GM23338 (cell line): ENCODE data around the gene PNPLA7. TPM values are rescaled to one million over a fixed set of nuclear protein-coding genes. Genes with fewer than 3 reads are reported as not detected.
A peak's percentile ranks its signal among the peaks of the same experiment; 100 is the strongest.

ENCODE experiments used
- ATAC-seq: fragments of 200-7000 bp; cut with Tn5 transposase; 3 replicates; pipeline ENCODE4 v1.9.1; 2020
- DNase-seq: peaks from one replicate; pipeline ENCODE4 v3.0.0-alpha.2; 2015; ENCODE audit warnings: low spot score
- H2AFZ ChIP-seq: fragments of 200-600 bp; sonication (generic); 2 replicates; pipeline ENCODE4 v1.8.0; 2016; ENCODE audit warnings: antibody characterized with exemption, mild to moderate bottlenecking, moderate library complexity
- H3F3A ChIP-seq: fragments of 200-600 bp; sonication (generic); replicated peaks from 2 replicates; pipeline ENCODE4 v1.8.0; 2017; ENCODE audit warnings: antibody characterized with exemption, mixed run types, low read depth
- H3K27ac ChIP-seq: fragments of 200-600 bp; sonication (generic); 2 replicates; pipeline ENCODE4 v1.6.1; 2016; ENCODE audit warnings: low read depth
- H3K27me3 ChIP-seq: fragments of 200-600 bp; sonication (generic); 2 replicates; pipeline ENCODE4 v1.8.0; 2016; ENCODE audit warnings: mild to moderate bottlenecking, mixed run types, moderate library complexity; ENCODE audit not compliant: insufficient read depth
- H3K36me3 ChIP-seq: fragments of 200-600 bp; sonication (generic); 2 replicates; pipeline ENCODE4 v1.8.0; 2016; ENCODE audit warnings: mild to moderate bottlenecking; ENCODE audit not compliant: insufficient read depth
- H3K4me1 ChIP-seq: fragments of 200-600 bp; sonication (generic); 2 replicates; pipeline ENCODE4 v1.8.0; 2016; ENCODE audit warnings: mild to moderate bottlenecking, moderate library complexity; ENCODE audit not compliant: insufficient read depth
- H3K4me2 ChIP-seq: fragments of 200-600 bp; sonication (generic); 2 replicates; pipeline ENCODE4 v1.7.1; 2017; ENCODE audit warnings: mixed run types
- H3K4me3 ChIP-seq: fragments of 200-600 bp; sonication (generic); 2 replicates; pipeline ENCODE4 v1.6.1; 2016; ENCODE audit warnings: mixed run types
- H3K79me2 ChIP-seq: fragments of 200-600 bp; sonication (generic); replicated peaks from 2 replicates; pipeline ENCODE4 v1.8.0; 2017; ENCODE audit warnings: mild to moderate bottlenecking; ENCODE audit not compliant: insufficient read depth
- H3K9me2 ChIP-seq: fragments of 200-600 bp; sonication (generic); 2 replicates; pipeline ENCODE4 v1.8.0; 2017; ENCODE audit not compliant: insufficient read depth
- H4K20me1 ChIP-seq: fragments of 200-600 bp; sonication (generic); replicated peaks from 2 replicates; pipeline ENCODE4 v1.8.0; 2017; ENCODE audit warnings: mild to moderate bottlenecking; ENCODE audit not compliant: insufficient read depth
- H3K27ac Mint-ChIP-seq: 2 replicates; pipeline ENCODE4 v1.8.0; 2020; ENCODE audit warnings: inconsistent platforms, mild to moderate bottlenecking, moderate library complexity, mixed read lengths
- H3K27me3 Mint-ChIP-seq: 3 replicates; pipeline ENCODE4 v1.8.0; 2022; ENCODE audit warnings: low read depth, mild to moderate bottlenecking, moderate library complexity, mixed read lengths, inconsistent platforms; ENCODE audit not compliant: insufficient read depth, poor library complexity
- H3K36me3 Mint-ChIP-seq: 3 replicates; pipeline ENCODE4 v1.8.0; 2021; ENCODE audit warnings: low read depth, mild to moderate bottlenecking, inconsistent platforms, moderate library complexity, mixed read lengths
- H3K4me1 Mint-ChIP-seq: 3 replicates; pipeline ENCODE4 v1.8.0; 2020; ENCODE audit warnings: mild to moderate bottlenecking, inconsistent platforms, mixed read lengths
- H3K4me3 Mint-ChIP-seq: 3 replicates; pipeline ENCODE4 v1.8.0; 2021; ENCODE audit warnings: moderate library complexity, mild to moderate bottlenecking, inconsistent platforms, mixed read lengths
- H3K9me3 Mint-ChIP-seq: 3 replicates; pipeline ENCODE4 v1.8.0; 2020; ENCODE audit warnings: moderate library complexity, mild to moderate bottlenecking, inconsistent platforms, mixed read lengths
- CTCF ChIP-seq, 2 experiments: fragments of 200-600 bp in 1 of 2; sonication (generic) in 1 of 2; conservative IDR thresholded peaks; 2 replicates each; pipeline versions ENCODE4 v1.5.1 to v1.6.1; 2016 to 2017; ENCODE audit warnings: antibody characterized with exemption in 2 of 2, low read depth in 2 of 2, mild to moderate bottlenecking in 2 of 2, moderate library complexity in 1 of 2
- EZH2phosphoT487 ChIP-seq: fragments of 200-600 bp; sonication (generic); IDR thresholded peaks from one replicate; pipeline ENCODE4 v1.8.1; 2018; ENCODE audit warnings: antibody characterized with exemption; ENCODE audit not compliant: unreplicated experiment
- JUNB ChIP-seq: IDR thresholded peaks from one replicate; pipeline ENCODE4 v1.6.1; 2016; ENCODE audit warnings: antibody characterized with exemption; ENCODE audit not compliant: unreplicated experiment
- NANOG ChIP-seq: IDR thresholded peaks from 2 replicates; pipeline ENCODE4 v1.6.1; 2016; ENCODE audit warnings: antibody characterized with exemption, borderline replicate concordance
- ZNF114 ChIP-seq: fragments of 250-450 bp; sonication (Bioruptor Pico); IDR thresholded peaks from 2 replicates; pipeline ENCODE4 v1.5.0; 2020; ENCODE audit warnings: mild to moderate bottlenecking, moderate library complexity
- ZNF331 ChIP-seq: fragments of 250-450 bp; sonication (Bioruptor Pico); IDR thresholded peaks from 2 replicates; pipeline ENCODE4 v1.5.0; 2020; ENCODE audit warnings: low read depth, mild to moderate bottlenecking, moderate library complexity
- polyA plus RNA-seq: library from polyadenylated mRNA; unstranded; fragments of >200 nt; fragmentation: Nextera tagmentation; extraction: Ambion mirVana; gene quantifications from 2 replicates; pipeline ENCODE4 v1.2.1, GENCODE V29; 2016
- total RNA-seq: library from RNA; depleted of rRNA; stranded (reverse); fragments of >200 nt; shearing (Covaris generic); gene quantifications from 2 replicates; pipeline ENCODE4 v1.2.3, GENCODE V29; 2014

PNPLA7 gene
- total and polyA plus RNA-seq, 2 experiments from 2014 or later, result 0.45 to 0.80 TPM

GRCh38 chr9:137498720-137499150 is 51.5 kb downstream of the PNPLA7 start:
- H3K4me3 ChIP-seq, result no peak overlapping the region
- DNase-seq (no peak), ATAC-seq (no peak)
- no peak overlapping the region for H2AFZ ChIP-seq
- no peaks in the 10 kb centered on the region for H3K27me3 ChIP-seq
- no peaks in the 10 kb centered on the region for H3K79me2 ChIP-seq
- H3K27me3 Mint-ChIP-seq, result peaks cover 34% of the 10 kb centered on the region
- H3K36me3 Mint-ChIP-seq, result peaks cover 28% of the 10 kb centered on the region
- H3K27ac ChIP-seq, result no peak overlapping the region
- no peaks in the 10 kb centered on the region for H3K9me2 ChIP-seq
- H3K9me3 Mint-ChIP-seq, result peaks cover 69% of the 10 kb centered on the region
- H3K36me3 ChIP-seq, result no peaks in the 10 kb centered on the region
- no peaks in the 10 kb centered on the region for H3F3A ChIP-seq
- H3K4me2 ChIP-seq, result no peak overlapping the region
- TF ChIP-seq NANOG (no peak), ZNF331 (CRISPR knock-in tag) (no peak)
- no peak overlapping the region for H3K4me3 Mint-ChIP-seq
- H3K27ac Mint-ChIP-seq, result no peak overlapping the region
- no peaks in the 10 kb centered on the region for H4K20me1 ChIP-seq
- H3K4me1 Mint-ChIP-seq, result peaks cover 2% of the 10 kb centered on the region; the same call in 1 of the 3 replicates
- no peaks in the 10 kb centered on the region for H3K4me1 ChIP-seq

- Mint-ChIP-seq H3K27ac (no peak overlapping the region), H3K9me3 (peaks cover 63% of the 10 kb centered on the region)
- TF ChIP-seq CTCF (conservative IDR thresholded peaks at IDR 0.05; ENCODE audit: low read depth in 2 of 2) (0 out of 4 replicates have a peak, but pooled peaks of 1 of the 2 experiments have one; percentile 9), JUNB (no peak), ZNF114 (CRISPR knock-in tag) (no peak)
These were observed 52.1 kb downstream of the PNPLA7 start for GRCh38 chr9:137497921-137498719.

GRCh38 chr9:137496601-137497375 is 53.4 kb downstream of the PNPLA7 start:
- no peak for DNase-seq
- Histone ChIP-seq H3K9me2 (no peaks in the 10 kb centered on the region), H3K4me2 (no peak overlapping the region), H2AFZ (no peak overlapping the region), H3K79me2 (no peaks in the 10 kb centered on the region), H4K20me1 (no peaks in the 10 kb centered on the region), H3K27me3 (no peaks in the 10 kb centered on the region), H3K4me3 (no peak overlapping the region), H3K36me3 (no peaks in the 10 kb centered on the region), H3K27ac (no peak overlapping the region), H3K4me1 (no peaks in the 10 kb centered on the region), H3F3A (no peaks in the 10 kb centered on the region)
- H3K9me3 Mint-ChIP-seq, result peaks cover 54% of the 10 kb centered on the region
- no peak for TF ChIP-seq EZH2phosphoT487
- H3K27ac Mint-ChIP-seq, result no peak overlapping the region
- ATAC-seq, result no peak
- H3K4me3 Mint-ChIP-seq, result no peak overlapping the region
- peaks cover 12% of the 10 kb centered on the region for H3K36me3 Mint-ChIP-seq
- no peaks in the 10 kb centered on the region; the same call in 2 of the 3 replicates for H3K4me1 Mint-ChIP-seq
- peaks cover 16% of the 10 kb centered on the region for H3K27me3 Mint-ChIP-seq

More at GRCh38 chr9:137497921-137498719, 52.1 kb downstream of the PNPLA7 start:
- H3K27ac ChIP-seq, result no peak overlapping the region
- no peaks in the 10 kb centered on the region for H3K27me3 ChIP-seq
- H3K4me3 ChIP-seq, result no peak overlapping the region
- no peak overlapping the region for H2AFZ ChIP-seq
- ATAC-seq, result no peak
- H3K9me2 ChIP-seq, result no peaks in the 10 kb centered on the region
- H3K36me3 Mint-ChIP-seq, result peaks cover 26% of the 10 kb centered on the region
- peaks cover 2% of the 10 kb centered on the region; the same call in 1 of the 3 replicates for H3K4me1 Mint-ChIP-seq
- no peaks in the 10 kb centered on the region for H3K36me3 ChIP-seq
- H3K27me3 Mint-ChIP-seq, result peaks cover 29% of the 10 kb centered on the region
- no peak overlapping the region for H3K4me2 ChIP-seq
- DNase-seq, result no peak
- H3F3A ChIP-seq, result no peaks in the 10 kb centered on the region
- no peaks in the 10 kb centered on the region for H4K20me1 ChIP-seq
- no peaks in the 10 kb centered on the region for H3K79me2 ChIP-seq
- no peak overlapping the region for H3K4me3 Mint-ChIP-seq
- H3K4me1 ChIP-seq, result no peaks in the 10 kb centered on the region
